Measurements from ENCODE around the gene NR2F1-AS1.

The NR2F1-AS1 gene

GRCh38 chr5:93603078-93603792 is 22.2 kb upstream of the NR2F1-AS1 start:
- no peak for DNase-seq

- no peak for DNase-seq
These were observed 21.4 kb upstream of the NR2F1-AS1 start for GRCh38 chr5:93602241-93603077.

GRCh38 chr5:93601802-93602155 is 20.8 kb upstream of the NR2F1-AS1 start:
- no peak for DNase-seq

GRCh38 chr5:93601071-93601801 is 20.2 kb upstream of the NR2F1-AS1 start:
- DNase-seq = no peak

GRCh38 chr5:93600409-93601070 is 19.5 kb upstream of the NR2F1-AS1 start:
- DNase-seq = no peak

- DNase-seq = no peak
These were observed 18.5 kb upstream of the NR2F1-AS1 start for GRCh38 chr5:93599399-93600120.

GRCh38 chr5:93599001-93599379 is 18.0 kb upstream of the NR2F1-AS1 start:
- DNase-seq = no peak

- DNase-seq = no peak
These were observed 17.3 kb upstream of the NR2F1-AS1 start for GRCh38 chr5:93598091-93599000.

GRCh38 chr5:93596676-93597490 is 15.9 kb upstream of the NR2F1-AS1 start:
- no peak for DNase-seq

GRCh38 chr5:93596310-93596675 is 15.3 kb upstream of the NR2F1-AS1 start:
- DNase-seq = no peak

GRCh38 chr5:93595420-93596147 is 14.6 kb upstream of the NR2F1-AS1 start:
- no peak for DNase-seq

- no peak for DNase-seq
These were observed 13.8 kb upstream of the NR2F1-AS1 start for GRCh38 chr5:93594591-93595419.

- DNase-seq = no peak
These were observed 12.6 kb upstream of the NR2F1-AS1 start for GRCh38 chr5:93593476-93594131.

GRCh38 chr5:93592883-93593282 is 11.9 kb upstream of the NR2F1-AS1 start:
- no peak for DNase-seq

- DNase-seq = no peak
These were observed 10.4 kb upstream of the NR2F1-AS1 start for GRCh38 chr5:93591323-93591945.

GRCh38 chr5:93590493-93590892 is 9.5 kb upstream of the NR2F1-AS1 start:
- no peak for DNase-seq

- no peak for DNase-seq
These were observed 8.8 kb upstream of the NR2F1-AS1 start for GRCh38 chr5:93589829-93590215.
